GM23338 (cell line): ENCODE data around the gene ARL15. TPM values are rescaled to one million over a fixed set of nuclear protein-coding genes. Genes with fewer than 3 reads are reported as not detected.

Source experiments
- ATAC-seq: fragments of 200-7000 bp; cut with Tn5 transposase; 3 replicates; pipeline ENCODE4 v1.9.1; 2020
- DNase-seq: peaks from one replicate; pipeline ENCODE4 v3.0.0-alpha.2; 2015; ENCODE audit warnings: low spot score
- H2AFZ ChIP-seq: fragments of 200-600 bp; sonication (generic); 2 replicates; pipeline ENCODE4 v1.8.0; 2016; ENCODE audit warnings: antibody characterized with exemption, mild to moderate bottlenecking, moderate library complexity
- H3F3A ChIP-seq: fragments of 200-600 bp; sonication (generic); replicated peaks from 2 replicates; pipeline ENCODE4 v1.8.0; 2017; ENCODE audit warnings: antibody characterized with exemption, mixed run types, low read depth
- H3K27ac ChIP-seq: fragments of 200-600 bp; sonication (generic); 2 replicates; pipeline ENCODE4 v1.6.1; 2016; ENCODE audit warnings: low read depth
- H3K27me3 ChIP-seq: fragments of 200-600 bp; sonication (generic); 2 replicates; pipeline ENCODE4 v1.8.0; 2016; ENCODE audit warnings: mild to moderate bottlenecking, mixed run types, moderate library complexity; ENCODE audit not compliant: insufficient read depth
- H3K36me3 ChIP-seq: fragments of 200-600 bp; sonication (generic); 2 replicates; pipeline ENCODE4 v1.8.0; 2016; ENCODE audit warnings: mild to moderate bottlenecking; ENCODE audit not compliant: insufficient read depth
- H3K4me1 ChIP-seq: fragments of 200-600 bp; sonication (generic); 2 replicates; pipeline ENCODE4 v1.8.0; 2016; ENCODE audit warnings: mild to moderate bottlenecking, moderate library complexity; ENCODE audit not compliant: insufficient read depth
- H3K4me2 ChIP-seq: fragments of 200-600 bp; sonication (generic); 2 replicates; pipeline ENCODE4 v1.7.1; 2017; ENCODE audit warnings: mixed run types
- H3K4me3 ChIP-seq: fragments of 200-600 bp; sonication (generic); 2 replicates; pipeline ENCODE4 v1.6.1; 2016; ENCODE audit warnings: mixed run types
- H3K79me2 ChIP-seq: fragments of 200-600 bp; sonication (generic); replicated peaks from 2 replicates; pipeline ENCODE4 v1.8.0; 2017; ENCODE audit warnings: mild to moderate bottlenecking; ENCODE audit not compliant: insufficient read depth
- H3K9me2 ChIP-seq: fragments of 200-600 bp; sonication (generic); 2 replicates; pipeline ENCODE4 v1.8.0; 2017; ENCODE audit not compliant: insufficient read depth
- H4K20me1 ChIP-seq: fragments of 200-600 bp; sonication (generic); replicated peaks from 2 replicates; pipeline ENCODE4 v1.8.0; 2017; ENCODE audit warnings: mild to moderate bottlenecking; ENCODE audit not compliant: insufficient read depth
- H3K27ac Mint-ChIP-seq: 2 replicates; pipeline ENCODE4 v1.8.0; 2020; ENCODE audit warnings: inconsistent platforms, mild to moderate bottlenecking, moderate library complexity, mixed read lengths
- H3K27me3 Mint-ChIP-seq: 3 replicates; pipeline ENCODE4 v1.8.0; 2022; ENCODE audit warnings: low read depth, mild to moderate bottlenecking, moderate library complexity, mixed read lengths, inconsistent platforms; ENCODE audit not compliant: insufficient read depth, poor library complexity
- H3K36me3 Mint-ChIP-seq: 3 replicates; pipeline ENCODE4 v1.8.0; 2021; ENCODE audit warnings: low read depth, mild to moderate bottlenecking, inconsistent platforms, moderate library complexity, mixed read lengths
- H3K4me1 Mint-ChIP-seq: 3 replicates; pipeline ENCODE4 v1.8.0; 2020; ENCODE audit warnings: mild to moderate bottlenecking, inconsistent platforms, mixed read lengths
- H3K4me3 Mint-ChIP-seq: 3 replicates; pipeline ENCODE4 v1.8.0; 2021; ENCODE audit warnings: moderate library complexity, mild to moderate bottlenecking, inconsistent platforms, mixed read lengths
- H3K9me3 Mint-ChIP-seq: 3 replicates; pipeline ENCODE4 v1.8.0; 2020; ENCODE audit warnings: moderate library complexity, mild to moderate bottlenecking, inconsistent platforms, mixed read lengths
- CREB1 ChIP-seq: fragments of 250-450 bp; sonication (Bioruptor Pico); IDR thresholded peaks from 2 replicates; pipeline ENCODE4 v1.5.0; 2020; ENCODE audit warnings: low read depth, mild to moderate bottlenecking, moderate library complexity
- CTCF ChIP-seq, 2 experiments: fragments of 200-600 bp in 1 of 2; sonication (generic) in 1 of 2; conservative IDR thresholded peaks; 2 replicates each; pipeline versions ENCODE4 v1.5.1 to v1.6.1; 2016 to 2017; ENCODE audit warnings: antibody characterized with exemption in 2 of 2, low read depth in 2 of 2, mild to moderate bottlenecking in 2 of 2, moderate library complexity in 1 of 2
- ETS1 ChIP-seq: IDR thresholded peaks from 2 replicates; pipeline ENCODE4 v1.6.1; 2016; ENCODE audit warnings: antibody characterized with exemption
- EZH2 ChIP-seq: fragments of 200-600 bp; sonication (generic); IDR thresholded peaks from one replicate; pipeline ENCODE4 v1.8.0; 2017; ENCODE audit warnings: antibody characterized with exemption, mild to moderate bottlenecking, low read depth; ENCODE audit not compliant: unreplicated experiment
- EZH2phosphoT487 ChIP-seq: fragments of 200-600 bp; sonication (generic); IDR thresholded peaks from one replicate; pipeline ENCODE4 v1.8.1; 2018; ENCODE audit warnings: antibody characterized with exemption; ENCODE audit not compliant: unreplicated experiment
- JUNB ChIP-seq: IDR thresholded peaks from one replicate; pipeline ENCODE4 v1.6.1; 2016; ENCODE audit warnings: antibody characterized with exemption; ENCODE audit not compliant: unreplicated experiment
- NANOG ChIP-seq: IDR thresholded peaks from 2 replicates; pipeline ENCODE4 v1.6.1; 2016; ENCODE audit warnings: antibody characterized with exemption, borderline replicate concordance
- POLR2AphosphoS5 ChIP-seq: IDR thresholded peaks from 2 replicates; pipeline ENCODE4 v1.6.1; 2016; ENCODE audit warnings: antibody characterized with exemption, low read depth
- REST ChIP-seq: IDR thresholded peaks from one replicate; pipeline ENCODE4 v1.6.1; 2018; ENCODE audit warnings: antibody characterized with exemption; ENCODE audit not compliant: unreplicated experiment
- STAT1 ChIP-seq: IDR thresholded peaks from one replicate; pipeline ENCODE4 v1.6.1; 2016; ENCODE audit warnings: antibody characterized with exemption; ENCODE audit not compliant: unreplicated experiment
- ZNF114 ChIP-seq: fragments of 250-450 bp; sonication (Bioruptor Pico); IDR thresholded peaks from 2 replicates; pipeline ENCODE4 v1.5.0; 2020; ENCODE audit warnings: mild to moderate bottlenecking, moderate library complexity
- ZNF331 ChIP-seq: fragments of 250-450 bp; sonication (Bioruptor Pico); IDR thresholded peaks from 2 replicates; pipeline ENCODE4 v1.5.0; 2020; ENCODE audit warnings: low read depth, mild to moderate bottlenecking, moderate library complexity
- ZNF462 ChIP-seq: fragments of 250-450 bp; sonication (Bioruptor Pico); IDR thresholded peaks from 2 replicates; pipeline ENCODE4 v1.5.0; 2020; ENCODE audit warnings: mild to moderate bottlenecking, moderate library complexity
- polyA plus RNA-seq: library from polyadenylated mRNA; unstranded; fragments of >200 nt; fragmentation: Nextera tagmentation; extraction: Ambion mirVana; gene quantifications from 2 replicates; pipeline ENCODE4 v1.2.1, GENCODE V29; 2016
- total RNA-seq: library from RNA; depleted of rRNA; stranded (reverse); fragments of >200 nt; shearing (Covaris generic); gene quantifications from 2 replicates; pipeline ENCODE4 v1.2.3, GENCODE V29; 2014

ARL15 gene
- total and polyA plus RNA-seq, 2 experiments from 2014 or later = 13.0 to 54.0 TPM

GRCh38 chr5:54156577-54156976 lies 153.8 kb downstream of the ARL15 start:
- no peaks in the 10 kb centered on the region for H3K9me3 Mint-ChIP-seq

More at GRCh38 chr5:54156577-54156976, 153.8 kb downstream of the ARL15 start:
- ATAC-seq = no peak
- no peak overlapping the region for H2AFZ ChIP-seq
- H3K27ac ChIP-seq = no peak overlapping the region
- H3K4me3 ChIP-seq = no peak overlapping the region
- Mint-ChIP-seq H3K27ac (peak overlapping the region; percentile 45; the same call in 1 of the 2 replicates), H3K27me3 (no peaks in the 10 kb centered on the region), H3K4me3 (no peak overlapping the region), H3K36me3 (no peaks in the 10 kb centered on the region), H3K4me1 (no peaks in the 10 kb centered on the region)
- DNase-seq = no peak
- no peak overlapping the region for H3K4me2 ChIP-seq
- no peaks in the 10 kb centered on the region for H3F3A ChIP-seq
- H3K79me2 ChIP-seq = no peaks in the 10 kb centered on the region
- no peaks in the 10 kb centered on the region for H3K27me3 ChIP-seq
- no peaks in the 10 kb centered on the region for H4K20me1 ChIP-seq
- TF ChIP-seq EZH2 = no peak
- no peak for TF ChIP-seq REST
- TF ChIP-seq ZNF462 (CRISPR knock-in tag) = no peak
- no peak for TF ChIP-seq POLR2AphosphoS5
- no peak for TF ChIP-seq NANOG
- TF ChIP-seq CREB1 (CRISPR knock-in tag) = no peak
- no peak for TF ChIP-seq JUNB
- TF ChIP-seq STAT1 = no peak
- TF ChIP-seq ETS1 = no peak
- no peak for TF ChIP-seq EZH2phosphoT487
- TF ChIP-seq CTCF (conservative IDR thresholded peaks at IDR 0.05; ENCODE audit: low read depth in 2 of 2) = no peak
- TF ChIP-seq ZNF114 = no peak
- TF ChIP-seq ZNF331 (CRISPR knock-in tag) = no peak
- no peaks in the 10 kb centered on the region for H3K36me3 ChIP-seq
- H3K4me1 ChIP-seq = no peaks in the 10 kb centered on the region
- H3K9me2 ChIP-seq = no peaks in the 10 kb centered on the region
